H9 (cell line): ENCODE data around the gene MRPL55. TPM values are rescaled to one million over a fixed set of nuclear protein-coding genes. Genes with fewer than 3 reads are reported as not detected.

Source experiments
- DNase-seq: peaks from one replicate; pipeline ENCODE4 v3.0.0-alpha.2; 2017
- H2AFZ ChIP-seq: one replicate; pipeline ENCODE4 v1.6.1; 2013; ENCODE audit warnings: mild to moderate bottlenecking, low read length, control low read depth, moderate library complexity
- H2AK5ac ChIP-seq: 2 replicates; pipeline ENCODE4 v1.6.1; 2013; ENCODE audit warnings: low read length, control low read depth, mixed read lengths; ENCODE audit not compliant: insufficient read length
- H2BK120ac ChIP-seq: one replicate; pipeline ENCODE4 v1.6.1; 2013; ENCODE audit warnings: low read depth, mild to moderate bottlenecking, low read length, control low read depth, inconsistent platforms; ENCODE audit not compliant: poor library complexity, severe bottlenecking
- H2BK12ac ChIP-seq: 2 replicates; pipeline ENCODE4 v1.6.1; 2013; ENCODE audit warnings: low read length, control low read depth, mixed read lengths, low read depth; ENCODE audit not compliant: insufficient read length
- H2BK15ac ChIP-seq: 2 replicates; pipeline ENCODE4 v1.6.1; 2013; ENCODE audit warnings: low read depth, low read length, control low read depth
- H2BK20ac ChIP-seq: one replicate; pipeline ENCODE4 v1.6.1; 2013; ENCODE audit warnings: low read depth, mild to moderate bottlenecking, low read length, control low read depth, inconsistent platforms; ENCODE audit not compliant: poor library complexity, severe bottlenecking
- H2BK5ac ChIP-seq: 2 replicates; pipeline ENCODE4 v1.6.1; 2013; ENCODE audit warnings: low read length, control low read depth, mixed read lengths; ENCODE audit not compliant: insufficient read length
- H3K14ac ChIP-seq: 2 replicates; pipeline ENCODE4 v1.6.1; 2013; ENCODE audit warnings: low read length, control low read depth; ENCODE audit not compliant: insufficient read depth
- H3K18ac ChIP-seq: 2 replicates; pipeline ENCODE4 v1.6.1; 2013; ENCODE audit warnings: low read depth, mild to moderate bottlenecking, mixed read lengths, low read length, control low read depth; ENCODE audit not compliant: insufficient read length
- H3K23ac ChIP-seq: 2 replicates; pipeline ENCODE4 v1.6.1; 2013; ENCODE audit warnings: low read length, control low read depth, mixed read lengths, low read depth; ENCODE audit not compliant: insufficient read length
- H3K23me2 ChIP-seq: 2 replicates; pipeline ENCODE4 v1.6.1; 2013; ENCODE audit warnings: low read depth, mild to moderate bottlenecking, mixed read lengths, low read length, control low read depth; ENCODE audit not compliant: insufficient read length, poor library complexity, severe bottlenecking
- H3K27ac ChIP-seq: 2 replicates; pipeline ENCODE4 v1.5.1; 2013; ENCODE audit warnings: low read length, control low read depth, mixed read lengths, low read depth; ENCODE audit not compliant: insufficient read length
- H3K27me3 ChIP-seq: 2 replicates; pipeline ENCODE4 v1.6.1; 2013; ENCODE audit warnings: low read length, control low read depth, inconsistent platforms; ENCODE audit not compliant: insufficient read depth
- H3K4ac ChIP-seq: 2 replicates; pipeline ENCODE4 v1.6.1; 2013; ENCODE audit warnings: low read depth, mild to moderate bottlenecking, control low read depth, inconsistent platforms, low read length, moderate library complexity
- H3K4me1 ChIP-seq: 2 replicates; pipeline ENCODE4 v1.6.1; 2013; ENCODE audit warnings: low read length, control low read depth, inconsistent platforms; ENCODE audit not compliant: insufficient read depth
- H3K4me2 ChIP-seq: 2 replicates; pipeline ENCODE4 v1.6.1; 2013; ENCODE audit warnings: low read length, control low read depth, mixed read lengths; ENCODE audit not compliant: insufficient read length, insufficient read depth
- H3K56ac ChIP-seq: 2 replicates; pipeline ENCODE4 v1.6.1; 2013; ENCODE audit warnings: low read depth, mild to moderate bottlenecking, mixed read lengths, low read length, control low read depth; ENCODE audit not compliant: insufficient read length
- H3K79me1 ChIP-seq: 2 replicates; pipeline ENCODE4 v1.6.1; 2013; ENCODE audit warnings: low read depth, mild to moderate bottlenecking, moderate library complexity, low read length, control low read depth, inconsistent platforms; ENCODE audit not compliant: insufficient read depth, poor library complexity, severe bottlenecking
- H3K79me2 ChIP-seq: 2 replicates; pipeline ENCODE4 v1.6.1; 2013; ENCODE audit warnings: low read length, control low read depth, inconsistent platforms; ENCODE audit not compliant: insufficient read depth
- H3K9ac ChIP-seq: 2 replicates; pipeline ENCODE4 v1.6.1; 2013; ENCODE audit warnings: low read length, control low read depth, mixed read lengths; ENCODE audit not compliant: insufficient read length; ENCODE audit errors: extremely low read depth
- H3K9me3 ChIP-seq: one replicate; pipeline ENCODE4 v1.6.1; 2013; ENCODE audit warnings: low read depth, low read length, inconsistent platforms; ENCODE audit not compliant: control insufficient read depth
- H3T11ph ChIP-seq: one replicate; pipeline ENCODE4 v1.6.1; 2013; ENCODE audit warnings: mild to moderate bottlenecking, low read length, control low read depth, inconsistent platforms
- H4K20me1 ChIP-seq: one replicate; pipeline ENCODE4 v1.6.1; 2013; ENCODE audit not compliant: control insufficient read depth, insufficient read length, insufficient read depth
- H4K5ac ChIP-seq: 2 replicates; pipeline ENCODE4 v1.6.1; 2013; ENCODE audit warnings: low read depth, mild to moderate bottlenecking, mixed read lengths, low read length, control low read depth; ENCODE audit not compliant: insufficient read length
- H4K8ac ChIP-seq: replicated peaks from 2 replicates; pipeline ENCODE4 v1.6.1; 2013; ENCODE audit warnings: low read length, control low read depth, mixed read lengths, low read depth; ENCODE audit not compliant: insufficient read length
- H4K91ac ChIP-seq: 2 replicates; pipeline ENCODE4 v1.6.1; 2013; ENCODE audit warnings: low read depth, mild to moderate bottlenecking, moderate library complexity, mixed read lengths, low read length, control low read depth; ENCODE audit not compliant: insufficient read length
- H3K27ac Mint-ChIP-seq, 3 experiments: 2 replicates in 2 of 3; 3 replicates in 1 of 3; pipeline ENCODE4 v1.8.0; 2020 to 2021; ENCODE audit warnings: mixed read lengths in 3 of 3, mild to moderate bottlenecking in 1 of 3, moderate library complexity in 1 of 3
- H3K27me3 Mint-ChIP-seq: 2 replicates; pipeline ENCODE4 v1.8.0; 2021; ENCODE audit warnings: low read depth, mild to moderate bottlenecking, moderate library complexity, mixed read lengths
- H3K36me3 Mint-ChIP-seq, 3 experiments: 2 replicates in 2 of 3; 3 replicates in 1 of 3; pipeline ENCODE4 v1.8.0; 2020 to 2021; ENCODE audit warnings: low read depth in 3 of 3, mixed read lengths in 3 of 3; ENCODE audit not compliant: insufficient read depth in 1 of 3
- H3K4me1 Mint-ChIP-seq, 2 experiments: 2 replicates each; pipeline ENCODE4 v1.8.0; 2020; ENCODE audit warnings: mixed read lengths in 2 of 2
- H3K4me3 Mint-ChIP-seq, 2 experiments: 2 replicates in 1 of 2; 3 replicates in 1 of 2; pipeline ENCODE4 v1.8.0; 2020 to 2021; ENCODE audit warnings: mild to moderate bottlenecking in 2 of 2, mixed read lengths in 2 of 2, moderate library complexity in 1 of 2
- H3K9me3 Mint-ChIP-seq, 2 experiments: 2 replicates in 1 of 2; 3 replicates in 1 of 2; pipeline ENCODE4 v1.8.0; 2020; ENCODE audit warnings: mild to moderate bottlenecking in 2 of 2, mixed read lengths in 2 of 2, moderate library complexity in 1 of 2
- WGBS: extraction: QIAGEN DNeasy Blood & Tissue Kit; methylation state at CpG from one replicate; pipeline ENCODE4 v1.1.7; 2013; ENCODE audit warnings: missing lambda C conversion rate, low lambda C conversion rate, mixed read lengths; ENCODE audit not compliant: insufficient read length; ENCODE audit errors: extremely low coverage; 5-methylcytosine and 5-hydroxymethylcytosine counted together
- total RNA-seq: library from RNA; stranded (reverse); gene quantifications from 2 replicates; pipeline ENCODE4 v1.2.1, GENCODE V29; 2021
- TF ChIP-seq, protein P1 (sequence below): fragments of 200-600 bp; sonication (generic); conservative IDR thresholded peaks from 3 replicates; pipeline ENCODE4 v1.8.0; 2021; ENCODE audit warnings: antibody characterized with exemption, mild to moderate bottlenecking

MRPL55 gene
- total RNA-seq, 1 experiment from 2014 or later = 62.3 TPM

DNA sequence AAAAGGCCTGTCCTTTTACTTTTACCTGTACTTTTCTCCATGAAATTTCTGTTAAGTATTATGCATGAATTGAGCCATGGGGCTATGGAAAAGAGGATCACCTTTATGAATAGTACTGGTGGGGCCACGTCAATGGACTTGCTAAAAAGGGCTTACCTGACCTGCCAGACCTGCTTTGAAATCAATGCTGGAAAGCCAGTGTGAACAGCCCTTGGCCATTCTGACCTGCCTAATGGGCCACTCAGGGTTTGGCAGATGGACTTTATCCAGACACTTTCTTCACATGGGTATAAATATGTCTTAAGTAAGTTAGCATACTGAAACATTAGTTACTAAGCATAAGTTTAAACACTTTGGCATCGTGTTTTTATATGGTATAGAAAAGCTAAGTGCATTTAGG lies 22.7 kb upstream of the MRPL55 start:
- no peak overlapping the region for H2AFZ ChIP-seq

More for the DNA sequence above, 22.7 kb upstream of the MRPL55 start:
- no CpG with 5 or more reads among the region's 2 CpGs for WGBS
- TF ChIP-seq, protein P1, sequence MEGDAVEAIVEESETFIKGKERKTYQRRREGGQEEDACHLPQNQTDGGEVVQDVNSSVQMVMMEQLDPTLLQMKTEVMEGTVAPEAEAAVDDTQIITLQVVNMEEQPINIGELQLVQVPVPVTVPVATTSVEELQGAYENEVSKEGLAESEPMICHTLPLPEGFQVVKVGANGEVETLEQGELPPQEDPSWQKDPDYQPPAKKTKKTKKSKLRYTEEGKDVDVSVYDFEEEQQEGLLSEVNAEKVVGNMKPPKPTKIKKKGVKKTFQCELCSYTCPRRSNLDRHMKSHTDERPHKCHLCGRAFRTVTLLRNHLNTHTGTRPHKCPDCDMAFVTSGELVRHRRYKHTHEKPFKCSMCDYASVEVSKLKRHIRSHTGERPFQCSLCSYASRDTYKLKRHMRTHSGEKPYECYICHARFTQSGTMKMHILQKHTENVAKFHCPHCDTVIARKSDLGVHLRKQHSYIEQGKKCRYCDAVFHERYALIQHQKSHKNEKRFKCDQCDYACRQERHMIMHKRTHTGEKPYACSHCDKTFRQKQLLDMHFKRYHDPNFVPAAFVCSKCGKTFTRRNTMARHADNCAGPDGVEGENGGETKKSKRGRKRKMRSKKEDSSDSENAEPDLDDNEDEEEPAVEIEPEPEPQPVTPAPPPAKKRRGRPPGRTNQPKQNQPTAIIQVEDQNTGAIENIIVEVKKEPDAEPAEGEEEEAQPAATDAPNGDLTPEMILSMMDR = no peak
- Histone ChIP-seq H4K5ac (no peak overlapping the region), H2BK5ac (no peak overlapping the region), H3K9ac (no peak overlapping the region), H4K8ac (no peak overlapping the region), H2BK120ac (no peak overlapping the region), H3K14ac (no peak overlapping the region), H3K9me3 (no peaks in the 10 kb centered on the region), H2BK20ac (no peak overlapping the region), H2BK12ac (no peak overlapping the region), H3K4me1 (no peaks in the 10 kb centered on the region), H3T11ph (no peak overlapping the region), H2BK15ac (no peak overlapping the region), H2AK5ac (no peak overlapping the region), H3K27ac (no peak overlapping the region), H3K23me2 (no peaks in the 10 kb centered on the region), H3K27me3 (peaks cover 3% of the 10 kb centered on the region; the same call in 1 of the 2 replicates), H4K20me1 (no peaks in the 10 kb centered on the region), H3K23ac (no peak overlapping the region), H3K18ac (no peak overlapping the region), H3K56ac (no peak overlapping the region), H3K4me2 (no peak overlapping the region), H3K79me2 (no peaks in the 10 kb centered on the region), H3K79me1 (no peaks in the 10 kb centered on the region), H3K4ac (no peak overlapping the region), H4K91ac (no peak overlapping the region)
- Mint-ChIP-seq H3K4me1 (peaks cover 6 to 9% of the 10 kb centered on the region in 2 experiments; a peak in 3 of 4 replicates), H3K36me3 (no peaks in the 10 kb centered on the region), H3K27me3 (peaks cover 82% of the 10 kb centered on the region), H3K9me3 (no peaks in the 10 kb centered on the region), H3K4me3 (no peak overlapping the region), H3K27ac (no peak overlapping the region)
- no peak for DNase-seq
